WTC11 (cell line): ENCODE results near the gene AKAP9. TPM values are rescaled to one million over a fixed set of nuclear protein-coding genes. Genes with fewer than 3 reads are reported as not detected.

Source experiments
- ATAC-seq: fragments of 200-7000 bp; cut with Tn5 transposase; 2 replicates; pipeline ENCODE4 v1.10.0; 2021; ENCODE audit warnings: mild to moderate bottlenecking, moderate library complexity
- CTCF ChIA-PET: fragments of 300-600 bp; sonication (Branson Sonifier 250); formaldehyde crosslinking; loops from one replicate; lab custom pipeline; 2021; ENCODE audit warnings: antibody characterized with exemption; lab: Charles Lee
- POLR2A ChIA-PET: fragments of 350-600 bp; sonication (Branson Sonifier 250); formaldehyde crosslinking; loops from one replicate; lab custom pipeline; 2021; ENCODE audit warnings: antibody characterized with exemption; lab: Charles Lee
- DNase-seq: peaks from one replicate; pipeline ENCODE4 v3.0.0; 2021; ENCODE audit warnings: low spot score
- H3K27ac Mint-ChIP-seq: 2 replicates; pipeline ENCODE4 v1.8.0; 2021; ENCODE audit warnings: mixed read lengths
- H3K27me3 Mint-ChIP-seq: 2 replicates; pipeline ENCODE4 v1.8.0; 2021; ENCODE audit warnings: low read depth, mild to moderate bottlenecking, moderate library complexity, mixed read lengths
- H3K36me3 Mint-ChIP-seq: 2 replicates; pipeline ENCODE4 v1.8.0; 2021; ENCODE audit warnings: mixed read lengths
- H3K4me1 Mint-ChIP-seq: 2 replicates; pipeline ENCODE4 v1.8.0; 2022; ENCODE audit warnings: mixed read lengths
- H3K4me3 Mint-ChIP-seq: 2 replicates; pipeline ENCODE4 v1.8.0; 2021; ENCODE audit warnings: mild to moderate bottlenecking, moderate library complexity, mixed read lengths
- H3K9me3 Mint-ChIP-seq: 2 replicates; pipeline ENCODE4 v1.8.0; 2021; ENCODE audit warnings: mixed read lengths
- AFF4 ChIP-seq: sonication (generic); formaldehyde crosslinking; IDR thresholded peaks from 2 replicates; pipeline ENCODE4 v1.8.1; 2023; ENCODE audit warnings: mild to moderate bottlenecking, missing genetic modification reagents, borderline replicate concordance
- ATF2 ChIP-seq: sonication (generic); formaldehyde crosslinking; IDR thresholded peaks from 2 replicates; pipeline ENCODE4 v1.8.1; 2022; ENCODE audit warnings: low read depth, missing genetic modification reagents, borderline replicate concordance
- ATF3 ChIP-seq: sonication (generic); formaldehyde crosslinking; conservative IDR thresholded peaks from 2 replicates; pipeline ENCODE4 v1.8.1; 2022; ENCODE audit warnings: mild to moderate bottlenecking, missing genetic modification reagents
- FOXK1 ChIP-seq: sonication (generic); formaldehyde crosslinking; IDR thresholded peaks from 2 replicates; pipeline ENCODE4 v1.8.0; 2022; ENCODE audit warnings: mild to moderate bottlenecking, moderate library complexity, missing genetic modification reagents
- JUN ChIP-seq: sonication (generic); formaldehyde crosslinking; IDR thresholded peaks from 2 replicates; pipeline ENCODE4 v1.8.0; 2023; ENCODE audit warnings: mild to moderate bottlenecking, missing genetic modification reagents
- KAT7 ChIP-seq: sonication (generic); formaldehyde crosslinking; IDR thresholded peaks from 2 replicates; pipeline ENCODE4 v1.8.1; 2023; ENCODE audit warnings: missing genetic modification reagents, mild to moderate bottlenecking, borderline replicate concordance
- MLX ChIP-seq: sonication (generic); formaldehyde crosslinking; IDR thresholded peaks from 2 replicates; pipeline ENCODE4 v1.8.1; 2023; ENCODE audit warnings: mild to moderate bottlenecking, missing genetic modification reagents, moderate library complexity
- PRDM15 ChIP-seq: sonication (generic); formaldehyde crosslinking; IDR thresholded peaks from 2 replicates; pipeline ENCODE4 v1.8.0; 2022; ENCODE audit warnings: missing genetic modification reagents
- PREB ChIP-seq: sonication (generic); formaldehyde crosslinking; IDR thresholded peaks from 2 replicates; pipeline ENCODE4 v1.8.1; 2022; ENCODE audit warnings: mild to moderate bottlenecking, missing genetic modification reagents, moderate library complexity, borderline replicate concordance
- PRRX2 ChIP-seq: fragments of 250-450 bp; sonication (Bioruptor Pico); IDR thresholded peaks from 2 replicates; pipeline ENCODE4 v1.8.0; 2021; ENCODE audit warnings: mild to moderate bottlenecking
- ZBTB43 ChIP-seq: sonication (generic); formaldehyde crosslinking; IDR thresholded peaks from 2 replicates; pipeline ENCODE4 v1.8.1; 2023; ENCODE audit warnings: mild to moderate bottlenecking, missing genetic modification reagents
- ZNF138 ChIP-seq: sonication (generic); formaldehyde crosslinking; conservative IDR thresholded peaks from 2 replicates; pipeline ENCODE4 v1.8.1; 2022; ENCODE audit warnings: mild to moderate bottlenecking, moderate library complexity, missing genetic modification reagents
- ZNF219 ChIP-seq: sonication (generic); formaldehyde crosslinking; IDR thresholded peaks from 2 replicates; pipeline ENCODE4 v1.8.0; 2023; ENCODE audit warnings: missing genetic modification reagents, mild to moderate bottlenecking, borderline replicate concordance
- ZNF396 ChIP-seq: fragments of 250-450 bp; sonication (Bioruptor Pico); IDR thresholded peaks from 2 replicates; pipeline ENCODE4 v1.8.0; 2021; ENCODE audit warnings: mild to moderate bottlenecking, moderate library complexity, borderline replicate concordance
- ZNF423 ChIP-seq: fragments of 250-450 bp; sonication (Bioruptor Pico); IDR thresholded peaks from 2 replicates; pipeline ENCODE4 v2.1.2; 2022; ENCODE audit warnings: mild to moderate bottlenecking, moderate library complexity
- ZNF425 ChIP-seq: fragments of 250-450 bp; sonication (Bioruptor Pico); conservative IDR thresholded peaks from 2 replicates; pipeline ENCODE4 v1.9.0; 2021; ENCODE audit warnings: mild to moderate bottlenecking
- ZNF512 ChIP-seq: sonication (generic); formaldehyde crosslinking; IDR thresholded peaks from 2 replicates; pipeline ENCODE4 v1.8.1; 2022; ENCODE audit warnings: missing genetic modification reagents, borderline replicate concordance
- total RNA-seq: library from RNA; stranded (reverse); gene quantifications from 3 replicates; pipeline ENCODE4 v1.2.3, GENCODE V29; 2021

Gene AKAP9
- total RNA-seq, 1 experiment from 2014 or later: 35.2 TPM

GRCh38 chr7:91910171-91910570, 30.5 kb upstream of the AKAP9 start:
- Mint-ChIP-seq H3K36me3 (peaks cover 3% of the 10 kb centered on the region; the same call in 1 of the 2 replicates), H3K9me3 (peaks cover 13% of the 10 kb centered on the region), H3K4me3 (no peak overlapping the region), H3K27me3 (peaks cover 14% of the 10 kb centered on the region), H3K4me1 (peaks cover 11% of the 10 kb centered on the region), H3K27ac (no peak overlapping the region)
- ATAC-seq: no peak
- DNase-seq: no peak
- no peak for TF ChIP-seq PRDM15 (CRISPR knock-in tag)
- ChIA-PET POLR2A (interaction anchor here (0.6 kb wide), 1 partner anchor 60 kb away, joined by 3 read pairs; no protein-coding TSS in a partner anchor), CTCF (interaction anchor here (0.5 kb wide), 1 partner anchor 43 kb away, joined by 3 read pairs; no protein-coding TSS in a partner anchor)

- peaks cover 3% of the 10 kb centered on the region; the same call in 1 of the 2 replicates for H3K36me3 Mint-ChIP-seq
- H3K9me3 Mint-ChIP-seq: peaks cover 13% of the 10 kb centered on the region
- H3K4me3 Mint-ChIP-seq: no peak overlapping the region
- H3K27me3 Mint-ChIP-seq: peaks cover 14% of the 10 kb centered on the region
- TF ChIP-seq ATF3 (CRISPR knock-in tag) (no peak), ZNF512 (CRISPR knock-in tag) (no peak), ATF2 (CRISPR knock-in tag) (no peak), FOXK1 (CRISPR knock-in tag) (no peak), ZNF425 (CRISPR knock-in tag) (no peak), PRRX2 (CRISPR knock-in tag) (no peak), AFF4 (no peak), PREB (CRISPR knock-in tag) (no peak), JUN (no peak), MLX (CRISPR knock-in tag) (no peak), ZNF219 (CRISPR knock-in tag) (no peak), ZBTB43 (CRISPR knock-in tag) (no peak), ZNF423 (CRISPR knock-in tag) (no peak), ZNF138 (no peak), ZNF396 (CRISPR knock-in tag) (no peak), KAT7 (CRISPR knock-in tag) (no peak)
- TF ChIP-seq, all 79 proteins: peak for 0
- H3K4me1 Mint-ChIP-seq: peaks cover 11% of the 10 kb centered on the region
- DNase-seq (no peak), ATAC-seq (no peak)
- H3K27ac Mint-ChIP-seq: no peak overlapping the region
- CTCF ChIA-PET: no interaction called here
- POLR2A ChIA-PET: no interaction called here
Measured at GRCh38 chr7:91911121-91911520, 29.5 kb upstream of the AKAP9 start.
